ENCODE data around the gene UHRF1. TPM values are rescaled to one million over a fixed set of nuclear protein-coding genes. Genes with fewer than 3 reads are reported as not detected.

UHRF1 gene
- total RNA-seq, 4 donors from 2014 or later = 0.63 to 3.5 (median 1.0) TPM

DNA sequence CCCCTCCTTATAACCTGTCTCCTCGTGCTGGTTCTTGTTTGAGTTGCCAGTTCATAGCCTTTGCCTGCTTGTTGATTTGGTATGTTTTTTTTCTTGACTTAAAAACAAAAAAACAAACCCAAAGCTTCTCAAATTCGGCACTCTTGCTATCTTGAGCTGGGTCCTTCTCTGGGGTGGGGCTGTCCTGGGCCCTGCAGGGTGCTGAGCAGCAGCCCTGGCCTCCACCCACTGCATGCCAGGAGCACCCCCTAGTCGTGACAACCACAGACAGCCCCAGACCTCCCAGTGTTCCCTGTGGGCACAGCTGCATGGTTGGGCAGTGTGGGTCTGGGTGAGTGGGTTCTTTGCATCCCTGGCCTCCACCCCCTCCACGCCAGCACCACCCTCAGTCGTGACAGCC, 87.4 kb downstream of the UHRF1 start:
- TF ChIP-seq, protein P1, sequence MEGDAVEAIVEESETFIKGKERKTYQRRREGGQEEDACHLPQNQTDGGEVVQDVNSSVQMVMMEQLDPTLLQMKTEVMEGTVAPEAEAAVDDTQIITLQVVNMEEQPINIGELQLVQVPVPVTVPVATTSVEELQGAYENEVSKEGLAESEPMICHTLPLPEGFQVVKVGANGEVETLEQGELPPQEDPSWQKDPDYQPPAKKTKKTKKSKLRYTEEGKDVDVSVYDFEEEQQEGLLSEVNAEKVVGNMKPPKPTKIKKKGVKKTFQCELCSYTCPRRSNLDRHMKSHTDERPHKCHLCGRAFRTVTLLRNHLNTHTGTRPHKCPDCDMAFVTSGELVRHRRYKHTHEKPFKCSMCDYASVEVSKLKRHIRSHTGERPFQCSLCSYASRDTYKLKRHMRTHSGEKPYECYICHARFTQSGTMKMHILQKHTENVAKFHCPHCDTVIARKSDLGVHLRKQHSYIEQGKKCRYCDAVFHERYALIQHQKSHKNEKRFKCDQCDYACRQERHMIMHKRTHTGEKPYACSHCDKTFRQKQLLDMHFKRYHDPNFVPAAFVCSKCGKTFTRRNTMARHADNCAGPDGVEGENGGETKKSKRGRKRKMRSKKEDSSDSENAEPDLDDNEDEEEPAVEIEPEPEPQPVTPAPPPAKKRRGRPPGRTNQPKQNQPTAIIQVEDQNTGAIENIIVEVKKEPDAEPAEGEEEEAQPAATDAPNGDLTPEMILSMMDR (IDR thresholded peaks at IDR 0.05) = no peak
- no peak for ATAC-seq (ENCODE audit: low FRiP score)
- DNase-seq (ENCODE audit: low spot score) = no peak

DNA sequence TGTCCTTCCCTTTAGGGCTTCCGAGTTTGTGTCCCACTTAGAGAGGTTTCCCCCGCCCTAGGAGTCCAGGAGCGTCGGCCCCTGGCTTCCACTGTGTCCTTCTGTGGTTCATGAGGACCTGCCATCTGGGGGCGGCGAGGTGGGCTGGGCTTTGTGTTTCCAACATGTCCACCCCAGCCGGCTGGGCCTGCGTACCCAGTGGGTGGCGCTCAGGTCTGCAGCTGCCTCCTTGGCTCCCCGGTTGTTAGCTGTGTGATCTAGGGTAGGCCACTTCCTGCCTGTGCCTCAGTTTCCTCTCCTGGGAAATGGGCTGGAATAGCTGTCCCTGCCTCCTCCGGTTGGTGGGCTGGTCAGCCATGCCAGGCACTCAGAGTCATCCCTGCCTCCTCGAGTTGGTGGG, 88.0 kb downstream of the UHRF1 start:
- DNase-seq (ENCODE audit: low spot score) = no peak
- TF ChIP-seq, protein P1 (IDR thresholded peaks at IDR 0.05) = no peak

DNA sequence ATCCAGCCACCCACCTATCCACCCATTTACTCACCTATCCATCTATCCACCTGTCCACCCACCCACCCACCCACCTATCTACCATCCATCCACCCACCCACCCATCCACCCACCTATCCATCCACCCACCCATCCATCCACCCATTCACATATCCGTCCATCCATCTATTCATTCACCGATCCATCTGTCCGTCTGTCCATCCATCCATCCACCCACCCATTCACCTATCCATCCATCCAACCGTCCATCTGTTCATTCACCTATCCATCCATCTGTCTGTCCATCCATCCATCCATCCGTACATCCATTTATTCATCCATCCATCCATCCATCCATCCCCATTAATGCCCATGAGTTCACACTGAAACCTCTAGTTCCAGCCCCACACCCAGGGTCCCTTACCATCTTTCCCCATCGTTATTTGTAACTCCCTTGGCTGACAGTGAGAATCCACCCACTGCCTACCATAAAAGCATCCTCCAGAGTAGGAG, 90.9 kb downstream of the UHRF1 start:
- no peak for ATAC-seq (ENCODE audit: low FRiP score)
- DNase-seq (ENCODE audit: low spot score) = no peak
- TF ChIP-seq, protein P1 (IDR thresholded peaks at IDR 0.05) = no peak

More for the DNA sequence above, 88.0 kb downstream of the UHRF1 start:
- no peak for ATAC-seq (ENCODE audit: low FRiP score)

DNA sequence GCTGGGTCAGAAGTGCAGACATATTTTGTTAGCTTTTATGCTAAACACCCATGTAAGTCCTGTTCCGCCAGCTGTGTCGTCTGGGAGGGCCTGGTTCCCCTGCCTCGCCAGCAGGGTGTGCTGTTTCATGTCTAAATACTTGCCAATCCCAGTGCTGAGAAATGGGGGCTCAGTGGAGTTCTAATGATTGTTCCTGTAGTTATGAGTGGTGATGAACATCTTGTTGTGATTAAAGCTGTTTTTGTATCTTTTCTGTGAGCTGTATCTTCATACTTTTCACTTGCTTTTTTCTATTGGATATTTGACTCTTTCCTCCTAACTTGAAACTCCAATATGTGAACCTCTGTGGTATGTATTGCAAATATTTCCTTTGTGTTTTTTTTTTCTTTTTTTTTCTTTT, 92.3 kb downstream of the UHRF1 start:
- ATAC-seq (ENCODE audit: low FRiP score) (no peak), DNase-seq (ENCODE audit: low spot score) (no peak)
- TF ChIP-seq, protein P1 (IDR thresholded peaks at IDR 0.05) = no peak

DNA sequence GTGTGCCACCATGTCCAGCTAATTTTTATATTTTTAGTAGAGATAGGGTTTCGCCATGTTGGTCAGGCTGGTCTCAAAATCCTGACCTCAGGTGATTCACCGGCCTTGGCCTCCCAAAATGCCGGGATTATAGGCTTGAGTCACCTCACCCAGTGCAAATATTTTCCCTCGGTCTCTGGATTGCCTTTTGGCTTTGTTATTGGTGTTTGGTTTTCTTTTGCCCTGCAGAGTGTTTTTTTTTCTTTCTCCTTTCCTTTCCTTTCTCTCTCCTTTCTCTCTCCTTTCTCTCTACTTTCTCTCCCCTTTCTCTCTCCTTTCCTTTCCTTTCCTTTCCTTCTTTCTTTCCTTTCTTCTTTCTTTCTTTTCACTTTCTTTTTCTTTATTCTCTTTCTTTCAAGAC, 92.8 kb downstream of the UHRF1 start:
- no peak for ATAC-seq (ENCODE audit: low FRiP score)

DNA sequence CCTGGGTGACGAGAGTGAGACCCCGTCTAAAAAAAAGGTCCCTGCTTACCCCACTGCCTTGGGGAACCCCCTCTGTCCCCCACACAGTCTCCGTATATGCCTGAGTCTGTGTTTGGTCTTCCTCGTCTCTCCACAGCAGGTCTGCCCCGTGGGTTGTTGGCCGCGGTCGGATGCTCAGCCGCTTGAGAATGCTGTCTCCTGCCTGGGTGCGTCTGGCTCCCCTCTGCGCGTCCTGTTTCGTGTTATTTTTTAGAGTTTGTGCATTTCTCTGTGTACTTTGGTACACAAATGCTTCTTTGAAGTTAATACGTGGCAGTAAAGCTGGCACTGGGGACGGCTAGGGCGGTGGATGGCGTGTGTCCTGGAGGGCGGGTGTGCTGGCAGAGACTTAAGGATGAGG, 94.5 kb downstream of the UHRF1 start:
- DNase-seq (ENCODE audit: low spot score) (no peak), ATAC-seq (ENCODE audit: low FRiP score) (no peak)
- TF ChIP-seq, protein P1 (IDR thresholded peaks at IDR 0.05) = no peak

More for the DNA sequence above, 92.8 kb downstream of the UHRF1 start:
- TF ChIP-seq, protein P1 (IDR thresholded peaks at IDR 0.05) = no peak
- no peak for DNase-seq (ENCODE audit: low spot score)

DNA sequence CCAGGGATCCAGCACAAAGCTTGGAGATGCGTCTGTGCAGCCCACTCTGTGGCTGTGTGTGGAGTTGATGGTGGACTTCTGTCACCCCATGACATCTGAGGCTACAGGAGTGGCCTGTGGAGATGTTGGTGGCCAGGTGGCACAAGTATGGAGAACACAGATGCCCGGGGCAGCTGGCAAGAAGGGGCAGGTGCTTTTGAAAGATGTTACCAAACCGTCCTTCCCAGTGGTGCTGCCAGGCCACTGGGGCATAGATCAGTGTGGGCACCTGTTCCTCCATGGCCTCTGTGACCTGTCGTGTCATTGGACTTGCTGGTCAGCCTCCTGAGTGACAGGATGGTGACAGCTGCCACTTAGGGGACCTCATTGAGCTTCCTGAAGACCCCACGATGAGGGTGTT, 95.8 kb downstream of the UHRF1 start:
- DNase-seq (ENCODE audit: low spot score) = no peak
- TF ChIP-seq, protein P1 (IDR thresholded peaks at IDR 0.05) = no peak
- ATAC-seq (ENCODE audit: low FRiP score) = no peak
